GM18873 (cell line): Measurements from ENCODE around the gene ADAM8.
"Not testable (repeated sequence)": the region's sequence is repeated elsewhere in the genome, so short reads cannot be mapped to it uniquely, and the experiment has no call there.

Experiments
- ATAC-seq: cut with Tn5 transposase; IDR thresholded peaks from one replicate; pipeline ENCODE4 v1.9.1; 2021; ENCODE audit warnings: mild to moderate bottlenecking, moderate library complexity, moderate number of reproducible peaks; ENCODE audit not compliant: unreplicated experiment, low FRiP score

Gene ADAM8

GRCh38 chr10:133236401-133237240 lies 40.0 kb downstream of the ADAM8 start:
- ATAC-seq, result no peak

GRCh38 chr10:133235932-133236331 lies 40.7 kb downstream of the ADAM8 start:
- ATAC-seq, result no peak

DNA sequence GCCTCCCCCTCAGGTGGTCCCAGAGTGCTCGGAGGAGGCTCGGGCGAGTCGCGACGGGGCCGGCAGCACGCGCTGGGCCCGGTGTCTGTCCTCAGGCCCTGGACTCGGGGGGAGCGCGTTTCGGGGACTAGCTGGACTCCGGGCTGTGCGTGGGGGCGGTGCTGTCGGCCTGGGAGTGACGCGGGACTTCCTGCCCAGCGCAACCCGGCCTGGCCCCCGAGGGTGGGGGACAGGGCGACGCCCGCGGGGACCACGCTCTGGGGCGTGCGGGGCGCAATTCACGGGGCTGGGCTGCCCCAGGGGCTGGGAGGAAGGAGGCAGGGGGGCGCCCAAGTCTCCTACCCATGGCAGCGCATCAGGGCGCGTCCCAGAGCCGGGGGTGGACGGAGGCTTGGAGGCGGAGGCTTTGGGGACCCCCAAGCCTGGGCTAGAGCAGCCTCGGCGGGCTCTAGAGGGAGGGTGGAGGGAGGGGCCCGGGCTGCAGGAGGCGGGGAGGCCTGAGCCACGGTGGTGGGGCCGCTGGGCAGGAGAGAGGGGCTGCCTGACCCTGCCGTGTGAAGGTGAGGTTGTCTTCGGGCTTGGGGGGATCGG lies 41.3 kb downstream of the ADAM8 start:
- ATAC-seq, result no peak

DNA sequence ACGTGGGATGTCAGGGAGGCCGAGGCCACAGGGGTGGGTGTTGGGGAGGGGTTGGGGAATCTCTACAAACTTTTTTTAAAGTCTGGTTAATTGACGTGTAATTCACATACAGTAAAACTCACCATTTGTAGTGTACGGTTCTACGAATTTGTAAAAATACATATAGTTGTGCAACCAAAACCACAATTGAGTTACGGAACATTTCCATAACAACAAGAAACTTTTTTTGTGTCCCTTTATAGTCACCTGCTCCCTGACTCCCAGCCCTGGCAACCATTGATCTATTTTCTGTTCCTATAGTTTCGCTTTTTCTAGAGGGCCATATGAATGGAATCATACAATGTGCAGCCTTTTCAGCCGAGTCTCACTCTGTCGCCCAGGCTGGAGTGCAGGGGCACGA lies 41.9 kb downstream of the ADAM8 start:
- ATAC-seq, result not testable (repeated sequence)

GRCh38 chr10:133231946-133232574 lies 44.6 kb downstream of the ADAM8 start:
- no peak for ATAC-seq

- no peak for ATAC-seq
Measured at GRCh38 chr10:133231244-133231945, 45.3 kb downstream of the ADAM8 start.

DNA sequence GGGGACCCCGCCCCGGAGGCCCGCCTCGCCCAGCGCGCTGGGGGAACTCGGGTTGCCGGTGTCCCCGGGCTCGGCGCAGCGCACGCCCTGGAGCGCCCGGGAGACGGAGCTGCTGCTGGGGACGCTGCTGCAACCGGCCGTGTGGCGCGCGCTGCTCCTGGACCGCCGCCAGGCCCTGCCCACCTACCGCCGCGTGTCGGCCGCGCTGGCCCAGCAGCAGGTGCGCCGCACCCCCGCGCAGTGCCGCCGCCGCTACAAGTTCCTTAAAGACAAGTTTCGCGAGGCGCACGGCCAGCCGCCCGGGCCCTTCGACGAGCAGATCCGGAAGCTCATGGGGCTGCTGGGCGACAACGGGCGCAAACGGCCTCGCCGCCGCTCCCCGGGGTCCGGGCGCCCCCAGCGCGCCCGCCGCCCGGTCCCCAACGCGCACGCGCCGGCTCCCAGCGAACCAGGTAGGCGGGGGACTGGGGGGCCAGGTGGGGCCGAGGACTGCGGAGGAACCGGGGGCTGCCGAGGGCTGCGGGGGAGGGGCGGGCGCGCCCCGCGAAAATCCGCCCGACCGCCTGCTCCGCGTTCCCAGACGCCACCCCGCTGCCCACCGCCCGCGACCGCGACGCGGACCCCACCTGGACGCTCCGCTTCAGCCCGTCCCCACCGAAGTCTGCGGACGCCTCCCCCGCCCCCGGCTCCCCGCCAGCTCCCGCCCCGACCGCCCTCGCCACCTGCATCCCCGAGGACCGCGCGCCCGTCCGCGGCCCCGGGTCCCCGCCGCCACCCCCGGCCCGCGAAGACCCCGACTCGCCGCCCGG lies 46.1 kb downstream of the ADAM8 start:
- ATAC-seq, result no peak

GRCh38 chr10:133230044-133230361 lies 46.7 kb downstream of the ADAM8 start, which contains the start of gene UTF1:
UTF1 (plus strand) TSS chr10:133230217; CDS start chr10:133230289, 72 bp downstream.
- ATAC-seq, result no peak

GRCh38 chr10:133229265-133230043 lies 47.2 kb downstream of the ADAM8 start:
- ATAC-seq, result no peak

DNA sequence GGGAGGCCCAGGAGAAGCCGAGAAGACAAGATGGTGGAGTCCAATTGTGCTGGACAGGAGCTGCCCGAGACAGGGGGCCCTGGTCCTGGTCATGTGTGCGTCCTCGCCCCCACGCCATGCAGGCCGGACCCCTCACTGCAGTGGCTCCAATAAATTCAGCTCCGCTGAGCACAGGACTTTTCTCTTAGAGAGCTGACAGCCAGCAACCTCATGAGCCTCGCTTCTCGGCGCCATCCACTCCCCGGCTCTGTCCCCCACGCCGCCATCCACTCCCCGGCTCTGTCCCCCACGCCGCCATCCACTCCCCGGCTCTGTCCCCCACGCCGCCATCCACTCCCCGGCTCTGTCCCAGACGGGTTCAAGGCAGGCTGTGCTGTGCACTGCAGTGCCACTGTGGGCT lies 49.4 kb downstream of the ADAM8 start:
- no peak for ATAC-seq

GRCh38 chr10:133226251-133226808 lies 50.3 kb downstream of the ADAM8 start:
- ATAC-seq, result no peak

DNA sequence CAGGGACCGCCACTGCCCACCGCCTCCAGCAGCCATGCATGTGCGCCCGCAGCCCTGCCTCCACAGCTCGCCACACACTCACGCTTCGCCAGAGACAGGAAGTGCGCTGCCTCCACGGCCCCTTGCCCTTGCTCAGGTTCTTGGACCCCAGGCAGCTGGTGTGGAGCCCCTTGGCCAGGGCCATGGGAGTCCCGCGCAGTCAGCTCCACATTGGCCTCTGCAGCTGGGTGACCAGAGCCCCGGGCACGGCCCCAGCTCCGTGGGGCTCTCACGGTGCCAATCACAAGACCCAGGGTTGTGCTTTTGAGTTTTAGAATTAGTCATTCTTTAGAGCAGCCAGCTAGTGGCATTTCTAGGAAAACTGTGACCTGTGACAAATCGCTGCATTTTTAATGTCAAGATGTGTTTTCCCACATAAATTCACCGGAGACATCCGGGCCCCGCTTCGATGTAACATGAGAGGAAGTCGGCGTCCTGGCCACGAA lies 50.9 kb downstream of the ADAM8 start:
- ATAC-seq, result no peak

- ATAC-seq, result no peak
Measured at GRCh38 chr10:133224756-133225372, 51.8 kb downstream of the ADAM8 start.

- ATAC-seq, result no peak
Measured at GRCh38 chr10:133224076-133224475, 52.6 kb downstream of the ADAM8 start.

DNA sequence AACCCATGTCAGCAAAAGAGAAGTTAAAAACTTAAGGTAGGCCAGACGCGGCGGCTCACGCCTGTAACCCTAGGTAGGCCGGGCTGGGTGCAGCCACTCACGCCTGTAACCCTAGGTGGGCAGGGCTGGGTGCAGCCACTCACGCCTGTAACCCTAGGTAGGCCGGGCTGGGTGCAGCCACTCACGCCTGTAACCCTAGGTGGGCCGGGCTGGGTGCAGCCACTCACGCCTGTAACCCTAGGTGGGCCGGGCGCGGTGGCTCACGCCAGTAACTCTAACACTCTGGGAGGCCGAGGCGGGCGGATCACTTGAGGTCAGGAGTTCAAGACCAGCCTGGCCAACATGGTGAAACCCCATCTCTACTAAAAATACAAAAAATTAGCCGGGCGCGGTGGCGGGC lies 54.9 kb downstream of the ADAM8 start:
- ATAC-seq, result not testable (repeated sequence)

DNA sequence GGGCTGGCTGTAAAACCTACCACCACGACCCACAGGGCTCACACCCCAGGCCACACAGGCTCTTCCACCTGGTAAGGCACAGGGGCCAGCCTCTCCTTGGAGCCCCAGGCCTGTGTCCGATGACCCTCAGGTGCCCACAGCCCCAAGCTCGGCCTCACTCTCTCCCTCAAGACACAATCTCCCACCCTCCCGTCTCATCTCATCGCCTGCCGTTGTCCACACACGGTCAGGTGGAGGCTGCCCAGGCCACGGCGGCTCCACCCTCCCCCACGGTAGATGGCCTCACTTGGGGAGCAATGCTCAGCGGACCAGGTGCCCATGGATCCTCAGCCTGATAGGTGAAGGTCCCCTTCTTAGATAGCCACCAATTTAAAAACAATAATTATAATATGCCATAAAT lies 55.3 kb downstream of the ADAM8 start:
- ATAC-seq, result no peak

DNA sequence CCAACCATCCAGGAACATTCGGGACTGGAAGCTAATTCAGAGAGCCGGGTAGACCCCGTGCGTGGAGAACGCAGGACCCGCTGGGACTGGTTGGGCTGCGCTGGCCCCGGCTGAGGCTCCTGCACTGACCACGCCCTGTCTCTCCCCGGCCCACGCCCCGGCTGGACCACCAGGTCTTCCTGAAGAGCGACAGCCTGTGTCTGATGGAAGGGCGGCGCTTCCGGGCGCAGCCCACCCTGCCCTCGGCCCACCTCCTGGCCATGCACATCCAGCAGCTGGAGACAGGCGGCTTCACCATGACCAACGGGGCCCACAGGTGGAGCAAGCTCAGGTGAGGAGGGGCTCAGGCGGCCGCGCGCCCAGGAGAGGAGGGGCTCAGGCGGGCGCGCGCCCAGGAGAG lies 56.9 kb downstream of the ADAM8 start:
- ATAC-seq, result no peak

- no peak for ATAC-seq
Measured at GRCh38 chr10:133218891-133219290, 57.8 kb downstream of the ADAM8 start.
